Right atrium auricular region (tissue), 2 donors: ENCODE measurements around the gene CHCHD1. TPM values are rescaled to one million over a fixed set of nuclear protein-coding genes. Genes with fewer than 3 reads are reported as not detected.
"Not testable (repeated sequence)": the region's sequence is repeated elsewhere in the genome, so short reads cannot be mapped to it uniquely, and the experiment has no call there.

ENCODE experiments used
- DNase-seq: peaks from one replicate; pipeline ENCODE4 v3.0.0-alpha.2; 2019; ENCODE audit warnings: low spot score
- H3K27ac ChIP-seq, 2 donors: fragments of 200-600 bp; sonication (generic); 1 replicate in 1 of 2; 2 replicates in 1 of 2; pipeline ENCODE4 v1.5.1; 2016 to 2019
- H3K27me3 ChIP-seq, 2 donors: fragments of 200-600 bp; sonication (generic); one replicate each; pipeline versions ENCODE4 v1.5.1 to v1.6.0; 2017 to 2019
- H3K36me3 ChIP-seq: fragments of 200-600 bp; sonication (generic); one replicate; pipeline ENCODE4 v1.5.1; 2016
- H3K4me1 ChIP-seq, 2 donors: fragments of 200-600 bp; sonication (generic); one replicate each; pipeline versions ENCODE4 v1.5.1 to v1.6.0; 2017 to 2019
- H3K4me3 ChIP-seq, 2 donors: fragments of 200-600 bp; sonication (generic); 1 replicate in 1 of 2; 2 replicates in 1 of 2; pipeline ENCODE4 v1.5.1; 2017 to 2019; ENCODE audit warnings: mild to moderate bottlenecking in 1 of 2, moderate library complexity in 1 of 2
- H3K9me3 ChIP-seq, 2 donors: fragments of 200-600 bp; sonication (generic); one replicate each; pipeline ENCODE4 v1.5.1; 2019
- total RNA-seq, 2 donors: library from RNA; depleted of rRNA; stranded (reverse); fragments of >200 nt; gene quantifications; one replicate each; pipeline ENCODE4 v1.1.0, GENCODE V29; 2016
- TF ChIP-seq, protein P1 (sequence below), 2 donors: fragments of 200-600 bp; sonication (generic); IDR thresholded peaks; one replicate each; pipeline ENCODE4 v1.5.1; 2019; ENCODE audit warnings: antibody characterized with exemption in 2 of 2

Gene CHCHD1
- total RNA-seq, 2 donors from 2014 or later, result 28.3 to 32.7 TPM

DNA sequence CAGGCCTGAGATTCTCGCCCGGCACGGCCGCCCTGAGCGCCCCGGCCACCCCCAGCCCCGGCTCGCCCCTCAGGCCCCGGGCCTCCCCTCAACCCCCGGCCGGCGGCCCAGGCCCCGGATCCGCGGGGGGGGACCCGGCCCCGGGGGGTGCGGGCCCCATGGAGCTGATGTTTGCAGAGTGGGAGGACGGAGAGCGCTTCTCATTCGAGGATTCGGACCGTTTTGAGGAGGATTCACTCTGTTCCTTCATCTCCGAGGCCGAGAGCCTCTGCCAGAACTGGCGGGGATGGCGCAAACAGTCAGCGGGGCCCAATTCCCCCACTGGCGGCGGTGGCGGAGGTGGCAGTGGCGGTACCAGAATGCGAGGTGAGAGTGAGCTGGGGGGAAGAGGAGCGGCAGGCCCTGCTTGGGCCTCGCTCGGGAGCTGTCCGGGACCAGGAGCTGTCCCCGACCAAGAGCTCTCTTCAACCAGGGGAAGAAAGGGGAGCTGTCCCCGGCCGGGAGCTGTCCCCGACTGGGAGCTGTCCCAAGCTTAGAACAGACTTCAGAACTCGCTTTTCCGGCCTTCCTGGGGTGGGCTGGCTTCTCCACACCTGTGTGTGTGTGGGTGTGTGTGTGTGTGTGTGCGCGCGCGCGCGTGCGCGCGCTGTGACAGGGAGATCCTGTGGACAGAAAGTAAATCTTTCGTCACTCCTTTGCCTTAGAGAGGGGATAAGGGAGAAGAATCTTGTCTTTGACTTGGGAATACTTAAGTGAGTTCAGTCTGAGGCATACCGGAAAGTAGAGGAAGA is 4.1 kb downstream of the CHCHD1 start:
- H3K4me1 ChIP-seq, result peaks cover 0 to 47% of the 10 kb centered on the region in 2 donors

DNA sequence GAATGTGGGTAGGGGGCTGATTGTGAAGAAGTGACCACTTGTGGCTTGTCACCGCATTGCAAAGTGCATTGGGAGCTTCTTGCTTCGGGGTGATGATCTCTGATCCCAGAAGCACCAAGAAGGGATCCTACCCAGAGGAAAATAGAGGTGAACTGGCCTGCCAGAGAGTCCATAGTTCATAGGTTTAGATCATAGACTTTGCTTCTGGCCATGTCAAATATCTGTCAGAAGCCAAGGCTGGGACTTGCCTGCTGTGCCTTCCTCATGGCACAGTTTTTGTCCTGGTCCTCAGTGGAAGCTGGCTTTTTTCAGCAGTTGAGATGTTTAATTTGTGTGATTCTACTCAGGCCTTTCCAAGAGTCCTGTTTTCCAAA is 4.7 kb downstream of the CHCHD1 start:
- H3K36me3 ChIP-seq, result peaks cover 27% of the 10 kb centered on the region
- no peaks in the 10 kb centered on the region for H3K27me3 ChIP-seq
- TF ChIP-seq, protein P1, sequence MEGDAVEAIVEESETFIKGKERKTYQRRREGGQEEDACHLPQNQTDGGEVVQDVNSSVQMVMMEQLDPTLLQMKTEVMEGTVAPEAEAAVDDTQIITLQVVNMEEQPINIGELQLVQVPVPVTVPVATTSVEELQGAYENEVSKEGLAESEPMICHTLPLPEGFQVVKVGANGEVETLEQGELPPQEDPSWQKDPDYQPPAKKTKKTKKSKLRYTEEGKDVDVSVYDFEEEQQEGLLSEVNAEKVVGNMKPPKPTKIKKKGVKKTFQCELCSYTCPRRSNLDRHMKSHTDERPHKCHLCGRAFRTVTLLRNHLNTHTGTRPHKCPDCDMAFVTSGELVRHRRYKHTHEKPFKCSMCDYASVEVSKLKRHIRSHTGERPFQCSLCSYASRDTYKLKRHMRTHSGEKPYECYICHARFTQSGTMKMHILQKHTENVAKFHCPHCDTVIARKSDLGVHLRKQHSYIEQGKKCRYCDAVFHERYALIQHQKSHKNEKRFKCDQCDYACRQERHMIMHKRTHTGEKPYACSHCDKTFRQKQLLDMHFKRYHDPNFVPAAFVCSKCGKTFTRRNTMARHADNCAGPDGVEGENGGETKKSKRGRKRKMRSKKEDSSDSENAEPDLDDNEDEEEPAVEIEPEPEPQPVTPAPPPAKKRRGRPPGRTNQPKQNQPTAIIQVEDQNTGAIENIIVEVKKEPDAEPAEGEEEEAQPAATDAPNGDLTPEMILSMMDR (IDR thresholded peaks at IDR 0.05), result no peak
- no peaks in the 10 kb centered on the region for H3K9me3 ChIP-seq
- H3K4me1 ChIP-seq, result peaks cover 0 to 41% of the 10 kb centered on the region in 2 donors
- H3K27ac ChIP-seq, result peak overlapping the region in 1 of 2 donors; percentile 91
- peak overlapping the region; percentile 84 to 96 for H3K4me3 ChIP-seq
- DNase-seq, result no peak

More for the DNA sequence above, 4.1 kb downstream of the CHCHD1 start:
- DNase-seq, result no peak
- H3K27me3 ChIP-seq, result no peaks in the 10 kb centered on the region
- peak overlapping the region; percentile 90 to 91 for H3K27ac ChIP-seq
- H3K9me3 ChIP-seq, result no peaks in the 10 kb centered on the region
- peaks cover 21% of the 10 kb centered on the region for H3K36me3 ChIP-seq
- H3K4me3 ChIP-seq, result peak overlapping the region; percentile 84 to 96
- TF ChIP-seq, protein P1 (IDR thresholded peaks at IDR 0.05), result no peak

DNA sequence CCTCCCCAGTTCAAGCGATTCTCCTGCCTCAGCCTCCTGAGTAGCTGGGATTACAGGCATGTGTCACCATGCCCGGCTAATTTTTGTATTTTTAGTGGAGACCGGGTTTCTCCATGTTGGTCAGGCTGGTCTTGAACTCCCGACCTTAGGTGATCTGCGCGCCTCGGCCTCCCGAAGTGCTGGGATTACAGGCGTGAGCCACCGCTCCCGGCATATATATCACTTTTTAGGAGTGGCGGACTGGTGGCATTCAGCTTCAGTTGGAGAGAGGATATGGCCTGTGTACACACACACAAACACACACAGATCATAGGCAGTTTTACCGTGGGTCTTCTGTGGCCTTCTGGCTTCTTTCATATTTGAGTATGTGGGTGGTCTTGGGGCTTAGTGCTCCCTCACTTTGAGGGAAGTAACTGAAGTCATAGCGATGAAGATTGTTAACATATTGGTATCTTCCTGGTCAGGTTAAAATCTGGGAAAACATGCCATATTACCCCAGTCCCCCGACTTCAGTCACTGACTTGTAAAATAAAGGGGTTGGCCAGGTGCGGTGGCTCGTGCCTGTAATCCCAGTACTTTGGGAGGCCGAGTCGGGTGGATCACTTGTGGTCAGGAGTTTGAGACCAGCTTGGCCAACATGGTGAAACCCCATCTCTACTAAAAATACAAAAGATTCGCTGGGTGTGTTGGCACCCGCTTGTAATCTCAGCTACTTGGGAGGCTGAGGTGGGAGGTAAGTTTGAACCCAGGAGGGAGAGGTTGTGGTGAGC is 5.4 kb downstream of the CHCHD1 start:
- peak overlapping the region in 1 of 2 donors; percentile 96 for H3K4me3 ChIP-seq
- H3K36me3 ChIP-seq, result peaks cover 34% of the 10 kb centered on the region
- DNase-seq, H3K27ac ChIP-seq, H3K27me3 ChIP-seq, H3K9me3 ChIP-seq: not testable (repeated sequence)
- H3K4me1 ChIP-seq, result peaks cover 0 to 41% of the 10 kb centered on the region in 2 donors

DNA sequence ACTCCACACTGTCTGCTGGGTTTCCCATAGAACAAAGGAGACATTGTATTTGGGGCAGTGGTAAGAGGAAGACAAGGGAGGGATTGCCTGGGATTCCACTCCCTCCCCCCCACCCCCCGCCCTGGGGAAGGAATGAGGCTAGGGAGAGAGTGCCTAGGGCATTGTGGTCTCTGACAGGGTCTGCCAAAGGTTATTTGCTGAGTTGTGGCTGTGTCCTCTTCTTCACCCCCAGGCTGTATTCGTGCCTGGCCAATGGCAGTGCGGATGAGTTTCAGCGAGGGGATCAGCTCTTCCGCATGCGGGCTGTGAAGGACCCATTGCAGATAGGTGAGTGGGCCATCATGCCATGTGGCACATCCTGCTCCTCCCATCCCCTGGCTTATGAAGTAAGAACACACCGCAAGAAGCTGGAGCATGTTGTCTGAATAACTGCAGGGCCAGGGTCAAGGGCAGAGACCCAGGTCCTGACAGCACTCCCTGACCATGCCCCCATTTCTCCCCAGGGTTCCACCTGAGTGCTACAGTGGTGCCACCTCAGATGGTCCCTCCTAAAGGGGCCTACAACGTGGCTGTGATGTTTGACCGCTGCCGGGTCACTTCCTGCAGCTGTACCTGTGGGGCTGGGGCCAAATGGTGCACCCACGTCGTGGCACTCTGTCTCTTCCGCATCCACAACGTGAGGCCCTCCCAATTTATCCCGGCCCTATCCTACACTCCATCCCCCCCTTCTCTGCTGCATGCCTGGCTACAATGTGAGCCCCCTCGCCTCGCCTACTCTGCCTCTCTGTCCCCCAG is 7.2 kb downstream of the CHCHD1 start:
- peaks cover 53% of the 10 kb centered on the region for H3K36me3 ChIP-seq

DNA sequence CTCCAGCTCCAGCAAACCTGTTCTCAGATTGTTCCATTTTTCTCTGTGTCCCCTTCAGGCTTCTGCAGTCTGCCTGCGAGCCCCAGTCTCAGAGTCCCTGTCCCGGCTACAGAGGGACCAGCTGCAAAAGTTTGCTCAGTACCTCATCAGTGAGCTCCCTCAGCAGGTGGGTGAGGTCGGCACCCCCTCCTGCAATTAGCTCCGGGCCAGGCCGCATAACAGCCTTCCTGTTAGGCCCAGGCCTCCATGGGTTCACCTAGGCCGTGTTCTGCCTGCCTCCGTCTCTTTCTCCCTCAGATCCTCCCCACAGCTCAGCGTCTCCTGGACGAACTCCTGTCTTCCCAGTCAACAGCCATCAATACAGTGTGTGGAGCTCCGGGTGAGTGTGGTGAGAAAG is 7.8 kb downstream of the CHCHD1 start:
- peaks cover 0 to 27% of the 10 kb centered on the region in 2 donors for H3K4me1 ChIP-seq
- peaks cover 59% of the 10 kb centered on the region for H3K36me3 ChIP-seq
- no peaks in the 10 kb centered on the region for H3K27me3 ChIP-seq
- DNase-seq, result no peak
- H3K27ac ChIP-seq, result no peak overlapping the region
- no peaks in the 10 kb centered on the region for H3K9me3 ChIP-seq
- TF ChIP-seq, protein P1 (IDR thresholded peaks at IDR 0.05), result no peak
- H3K4me3 ChIP-seq, result no peak overlapping the region

More for the DNA sequence above, 7.2 kb downstream of the CHCHD1 start:
- TF ChIP-seq, protein P1 (IDR thresholded peaks at IDR 0.05), result no peak
- Histone ChIP-seq H3K27ac (no peak overlapping the region), H3K4me1 (peaks cover 0 to 28% of the 10 kb centered on the region in 2 donors), H3K27me3 (no peaks in the 10 kb centered on the region), H3K4me3 (no peak overlapping the region), H3K9me3 (no peaks in the 10 kb centered on the region)
- no peak for DNase-seq
